Body of pancreas (tissue), 4 donors: Measurements from ENCODE around the gene KCNQ4. TPM values are rescaled to one million over a fixed set of nuclear protein-coding genes. Genes with fewer than 3 reads are reported as not detected.

Experiments
- ATAC-seq: fragments of 150-250 bp; one replicate; pipeline ENCODE4 v1.9.1; 2016
- DNase-seq, 4 donors: peaks; one replicate each; pipeline ENCODE4 v3.0.0-alpha.2; 2019
- H3K27ac ChIP-seq, 4 donors: fragments of 200-600 bp; sonication (generic); 1 replicate in 3 of 4; 2 replicates in 1 of 4; pipeline versions ENCODE4 v1.5.1 to v1.6.1; 2016 to 2019; ENCODE audit warnings: mild to moderate bottlenecking in 1 of 4, mixed read lengths in 1 of 4, moderate library complexity in 1 of 4
- H3K27me3 ChIP-seq, 2 donors: fragments of 200-600 bp; sonication (generic); one replicate each; pipeline ENCODE4 v1.6.0; 2016; ENCODE audit warnings: mild to moderate bottlenecking in 1 of 2
- H3K36me3 ChIP-seq, 2 donors: fragments of 200-600 bp; sonication (generic); replicated peaks in 1 of 2; 2 replicates each; pipeline ENCODE4 v1.5.1; 2016; ENCODE audit warnings: low read depth in 2 of 2; ENCODE audit not compliant: insufficient read depth in 1 of 2
- H3K4me1 ChIP-seq: fragments of 200-600 bp; sonication (generic); one replicate; pipeline ENCODE4 v1.6.0; 2016
- H3K4me3 ChIP-seq, 2 donors: fragments of 200-600 bp; sonication (generic); 1 replicate in 1 of 2; 2 replicates in 1 of 2; pipeline ENCODE4 v1.5.1; 2016 to 2019
- H3K9me3 ChIP-seq, 3 donors: fragments of 200-600 bp; sonication (generic); 1 replicate in 2 of 3; 2 replicates in 1 of 3; pipeline ENCODE4 v1.5.1; 2016
- CTCF ChIP-seq, 7 experiments: fragments of 450-650 bp in 4 of 7; fragments of 200-600 bp in 3 of 7; sonication (generic) in 3 of 7; IDR thresholded peaks; one replicate each; pipeline ENCODE4 v1.5.1; 2016 to 2019; ENCODE audit warnings: antibody characterized with exemption in 7 of 7
- POLR2A ChIP-seq, 3 donors: fragments of 450-650 bp; IDR thresholded peaks; one replicate each; pipeline ENCODE4 v1.6.1; 2016; ENCODE audit warnings: antibody characterized with exemption in 3 of 3, mild to moderate bottlenecking in 2 of 3
- whole genome bisulfite sequencing, 2 donors: methylation state at CpG; one replicate each; pipeline ENCODE4 v1.1.5; 2017; 5-methylcytosine and 5-hydroxymethylcytosine counted together
- intact Hi-C: fragments of 100-400 bp; cut with DNase I; formaldehyde crosslinking; loops from one replicate; pipeline ENCODE4 v1.15.1; 2023
- total RNA-seq, 2 donors: library from RNA; depleted of rRNA; stranded (reverse); fragments of >200 nt; gene quantifications; one replicate each; pipeline ENCODE4 v1.1.0, GENCODE V29; 2016

Gene KCNQ4
- total RNA-seq, 2 donors from 2014 or later = 1.8 to 4.0 TPM

- WGBS, 2 donors = 52 to 76% methylated on average over 3 of the region's 3 CpGs
- Histone ChIP-seq H3K4me3 (no peak overlapping the region), H3K27ac (peak overlapping the region; percentile 21 to 65 (median 50)), H3K27me3 (no peaks in the 10 kb centered on the region), H3K36me3 (no peaks in the 10 kb centered on the region), H3K4me1 (peaks cover 48% of the 10 kb centered on the region), H3K9me3 (no peaks in the 10 kb centered on the region)
- TF ChIP-seq CTCF (IDR thresholded peaks at IDR 0.05) (no peak), POLR2A (IDR thresholded peaks at IDR 0.05) (no peak)
- ATAC-seq (no peak), DNase-seq (no peak)
- intact Hi-C loops = no loop called here
Observed at GRCh38 chr1:40801742-40802077, 18.1 kb downstream of the KCNQ4 start.

DNA sequence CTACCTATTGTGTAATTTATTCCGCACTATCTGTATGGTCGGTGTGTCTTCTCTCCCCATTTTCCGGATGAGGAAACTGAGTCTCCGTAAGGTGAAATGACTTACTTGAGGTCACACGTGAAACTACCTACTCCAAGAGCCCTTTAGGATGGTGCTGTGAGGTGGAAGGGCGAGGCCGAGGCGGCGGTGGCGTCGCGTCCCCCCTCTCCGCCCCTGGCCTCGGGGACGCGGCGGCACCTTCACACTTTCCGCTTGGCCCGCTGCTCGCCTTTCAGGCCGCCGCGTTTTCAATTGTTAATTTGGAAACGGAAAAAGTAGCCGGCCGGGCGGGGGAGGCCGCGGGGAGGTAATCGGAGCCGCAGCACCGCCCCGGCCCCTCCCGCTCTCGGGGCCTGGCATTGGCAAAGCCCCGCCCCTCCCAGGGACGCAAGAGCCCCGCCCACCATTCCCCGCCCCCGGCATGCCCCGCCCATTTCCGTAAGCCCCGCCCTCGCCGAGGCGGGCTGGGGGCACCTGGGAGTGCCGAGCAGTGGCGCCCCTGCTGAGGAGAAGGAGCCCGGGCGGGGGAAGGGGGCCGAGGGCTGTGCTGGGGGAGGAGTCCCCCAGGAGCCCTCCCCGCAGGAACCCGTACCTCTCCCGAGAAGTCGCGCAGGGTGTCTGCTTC lies 18.6 kb downstream of the KCNQ4 start:
- intact Hi-C loops = no loop called here
- peaks cover 46% of the 10 kb centered on the region for H3K4me1 ChIP-seq
- TF ChIP-seq POLR2A (IDR thresholded peaks at IDR 0.05) (no peak), CTCF (IDR thresholded peaks at IDR 0.05) (no peak)
- DNase-seq = peak; percentile 89 to 94 (median 91)
- H3K27ac ChIP-seq = peak overlapping the region; percentile 21 to 65 (median 50)
- no peaks in the 10 kb centered on the region for H3K36me3 ChIP-seq
- no peaks in the 10 kb centered on the region for H3K27me3 ChIP-seq
- ATAC-seq = peak; percentile 87
- H3K4me3 ChIP-seq = no peak overlapping the region
- no peaks in the 10 kb centered on the region for H3K9me3 ChIP-seq
- 5 to 8% methylated on average over 6 to 53 of the region's 56 CpGs for WGBS, 2 donors

DNA sequence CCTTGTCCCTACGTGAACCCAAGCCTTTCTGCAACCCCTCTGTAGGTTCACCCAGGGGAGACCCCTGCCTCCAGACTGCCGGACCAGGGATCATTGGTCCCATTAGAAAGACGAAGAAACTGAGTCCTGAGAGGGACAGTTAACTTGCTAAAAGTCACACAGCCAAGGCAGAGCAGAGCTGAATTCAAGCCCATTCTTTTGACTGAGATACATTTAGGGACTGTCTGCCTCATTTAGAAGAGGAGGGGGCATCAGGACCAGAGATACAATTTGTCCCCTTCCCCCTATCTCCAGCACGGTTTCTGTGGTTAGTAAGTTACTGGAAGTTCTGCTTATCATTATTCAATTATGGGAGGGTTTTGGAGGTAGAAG lies 19.1 kb downstream of the KCNQ4 start:
- ATAC-seq (no peak), DNase-seq (no peak)
- no peaks in the 10 kb centered on the region for H3K27me3 ChIP-seq
- intact Hi-C loops = no loop called here
- H3K4me3 ChIP-seq = no peak overlapping the region
- H3K36me3 ChIP-seq = no peaks in the 10 kb centered on the region
- H3K27ac ChIP-seq = peak overlapping the region in 3 of 4 donors; percentile 39 to 65 (median 60)
- peaks cover 41% of the 10 kb centered on the region for H3K4me1 ChIP-seq
- H3K9me3 ChIP-seq = no peaks in the 10 kb centered on the region
- TF ChIP-seq CTCF (IDR thresholded peaks at IDR 0.05) = no peak
- no peak for TF ChIP-seq POLR2A (IDR thresholded peaks at IDR 0.05)
- 28 to 59% methylated on average over 2 to 4 of the region's 4 CpGs for WGBS, 2 donors

- no peaks in the 10 kb centered on the region for H3K9me3 ChIP-seq
- WGBS, 2 donors = 77 to 100% methylated on average over 1 to 3 of the region's 3 CpGs
- intact Hi-C loops = no loop called here
- no peak for TF ChIP-seq CTCF (IDR thresholded peaks at IDR 0.05)
- TF ChIP-seq POLR2A (IDR thresholded peaks at IDR 0.05) = no peak
- H3K27ac ChIP-seq = peak overlapping the region in 2 of 4 donors; percentile 60 to 65
- DNase-seq (no peak), ATAC-seq (no peak)
- no peaks in the 10 kb centered on the region for H3K36me3 ChIP-seq
- H3K4me1 ChIP-seq = peaks cover 37% of the 10 kb centered on the region
- H3K4me3 ChIP-seq = no peak overlapping the region
- H3K27me3 ChIP-seq = no peaks in the 10 kb centered on the region
Observed at GRCh38 chr1:40803447-40803846, 19.9 kb downstream of the KCNQ4 start.

GRCh38 chr1:40803902-40804301 lies 20.3 kb downstream of the KCNQ4 start:
- H3K4me1 ChIP-seq = peaks cover 32% of the 10 kb centered on the region
- TF ChIP-seq CTCF (IDR thresholded peaks at IDR 0.05) (no peak), POLR2A (IDR thresholded peaks at IDR 0.05) (no peak)

More at GRCh38 chr1:40803902-40804301, 20.3 kb downstream of the KCNQ4 start:
- peak overlapping the region in 1 of 4 donors; percentile 60 for H3K27ac ChIP-seq
- ATAC-seq = no peak
- H3K9me3 ChIP-seq = no peaks in the 10 kb centered on the region
- no peak overlapping the region for H3K4me3 ChIP-seq
- H3K36me3 ChIP-seq = no peaks in the 10 kb centered on the region
- H3K27me3 ChIP-seq = no peaks in the 10 kb centered on the region
- DNase-seq = no peak
- 67 to 68% methylated on average over 2 of the region's 2 CpGs for WGBS, 2 donors
- intact Hi-C loops = no loop called here
